Choroid plexus epithelial cell (primary cell): ENCODE measurements around the gene ZSCAN5C.
A peak's percentile ranks its signal among the peaks of the same experiment; 100 is the strongest.

Source experiments
- DNase-seq: peaks from one replicate; pipeline ENCODE4 v3.0.0-alpha.2; 2010; ENCODE audit warnings: low read depth
- H3K4me3 ChIP-seq: 2 replicates; pipeline ENCODE4 v1.5.1; 2011; ENCODE audit warnings: low read depth, mild to moderate bottlenecking, control low read depth, low read length, moderate library complexity
- TF ChIP-seq, protein P1 (sequence below): conservative IDR thresholded peaks from 2 replicates; pipeline ENCODE4 v1.5.1; 2011; ENCODE audit warnings: low read depth, mild to moderate bottlenecking, control low read depth, inconsistent platforms, low read length, moderate library complexity

The ZSCAN5C gene

DNA sequence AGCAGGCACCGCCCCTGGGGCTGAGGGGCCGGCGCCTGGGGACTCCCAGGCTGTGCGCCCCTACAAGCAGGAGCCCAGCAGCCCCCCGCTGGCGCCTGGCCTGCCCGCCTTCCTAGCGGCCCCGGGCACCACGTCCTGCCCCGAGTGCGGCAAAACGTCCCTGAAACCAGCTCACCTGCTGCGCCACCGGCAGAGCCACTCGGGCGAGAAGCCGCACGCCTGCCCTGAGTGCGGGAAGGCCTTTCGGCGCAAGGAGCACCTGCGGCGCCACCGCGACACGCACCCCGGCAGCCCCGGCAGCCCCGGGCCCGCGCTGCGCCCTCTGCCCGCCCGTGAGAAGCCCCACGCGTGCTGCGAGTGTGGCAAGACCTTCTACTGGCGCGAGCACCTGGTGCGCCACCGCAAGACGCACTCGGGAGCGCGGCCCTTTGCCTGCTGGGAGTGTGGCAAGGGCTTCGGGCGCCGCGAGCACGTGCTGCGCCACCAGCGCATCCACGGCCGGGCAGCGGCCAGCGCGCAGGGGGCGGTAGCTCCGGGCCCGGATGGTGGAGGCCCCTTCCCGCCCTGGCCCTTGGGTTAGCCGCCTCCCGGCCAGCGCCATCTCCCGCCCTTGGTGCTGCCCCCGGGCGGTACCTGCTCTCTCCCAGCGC is 42.3 kb upstream of the ZSCAN5C start:
- DNase-seq = no peak
- TF ChIP-seq, protein P1, sequence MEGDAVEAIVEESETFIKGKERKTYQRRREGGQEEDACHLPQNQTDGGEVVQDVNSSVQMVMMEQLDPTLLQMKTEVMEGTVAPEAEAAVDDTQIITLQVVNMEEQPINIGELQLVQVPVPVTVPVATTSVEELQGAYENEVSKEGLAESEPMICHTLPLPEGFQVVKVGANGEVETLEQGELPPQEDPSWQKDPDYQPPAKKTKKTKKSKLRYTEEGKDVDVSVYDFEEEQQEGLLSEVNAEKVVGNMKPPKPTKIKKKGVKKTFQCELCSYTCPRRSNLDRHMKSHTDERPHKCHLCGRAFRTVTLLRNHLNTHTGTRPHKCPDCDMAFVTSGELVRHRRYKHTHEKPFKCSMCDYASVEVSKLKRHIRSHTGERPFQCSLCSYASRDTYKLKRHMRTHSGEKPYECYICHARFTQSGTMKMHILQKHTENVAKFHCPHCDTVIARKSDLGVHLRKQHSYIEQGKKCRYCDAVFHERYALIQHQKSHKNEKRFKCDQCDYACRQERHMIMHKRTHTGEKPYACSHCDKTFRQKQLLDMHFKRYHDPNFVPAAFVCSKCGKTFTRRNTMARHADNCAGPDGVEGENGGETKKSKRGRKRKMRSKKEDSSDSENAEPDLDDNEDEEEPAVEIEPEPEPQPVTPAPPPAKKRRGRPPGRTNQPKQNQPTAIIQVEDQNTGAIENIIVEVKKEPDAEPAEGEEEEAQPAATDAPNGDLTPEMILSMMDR = no peak

DNA sequence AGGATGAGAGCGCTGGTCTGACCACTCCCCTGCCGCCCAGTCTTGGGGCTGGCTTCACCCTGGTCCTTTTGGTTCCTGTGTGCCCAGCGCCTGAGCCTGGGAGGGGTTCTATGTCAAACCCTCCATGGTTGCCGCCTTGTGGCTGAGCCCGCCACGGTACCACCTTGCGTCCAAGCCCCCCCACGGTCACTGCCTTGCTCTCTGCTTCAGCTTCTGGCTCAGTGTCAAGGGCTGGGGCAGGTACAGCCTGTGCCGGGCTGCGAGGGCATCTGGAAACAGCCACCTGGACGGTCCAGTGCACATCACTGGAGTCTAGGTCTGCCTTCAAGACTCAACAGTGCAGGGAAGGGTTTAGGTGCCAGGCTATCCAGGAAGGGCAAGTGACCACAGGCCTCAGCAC is 40.5 kb upstream of the ZSCAN5C start:
- TF ChIP-seq, protein P1 = no peak
- no peak for DNase-seq

More for the DNA sequence above, 42.3 kb upstream of the ZSCAN5C start:
- H3K4me3 ChIP-seq = no peak overlapping the region

GRCh38 chr19:56162258-56162657 is 39.8 kb upstream of the ZSCAN5C start:
- DNase-seq = peak; percentile 43
- no peak overlapping the region for H3K4me3 ChIP-seq

More for the DNA sequence above, 40.5 kb upstream of the ZSCAN5C start:
- no peak overlapping the region for H3K4me3 ChIP-seq

DNA sequence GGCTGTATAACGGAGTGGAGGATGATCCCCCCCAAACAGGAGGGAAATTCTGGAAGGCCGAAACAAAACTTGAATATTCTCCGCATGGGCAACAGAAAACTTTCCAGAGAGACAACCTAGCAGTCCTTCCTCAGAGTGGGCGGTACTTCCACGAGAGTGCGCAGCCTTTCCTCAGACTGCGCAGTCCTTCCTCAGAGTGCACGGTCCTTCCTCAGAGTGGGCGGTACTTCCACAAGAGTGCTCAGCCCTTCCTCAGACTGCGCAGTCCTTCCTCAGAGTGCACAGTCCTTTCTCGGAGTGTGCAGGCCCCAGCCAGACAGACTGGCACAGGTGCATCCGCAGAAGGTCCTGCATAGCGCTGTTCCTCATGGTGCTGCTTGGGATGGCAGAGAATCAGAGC is 39.0 kb upstream of the ZSCAN5C start:
- TF ChIP-seq, protein P1 = no peak
- no peak for DNase-seq
- no peak overlapping the region for H3K4me3 ChIP-seq

More at GRCh38 chr19:56162258-56162657, 39.8 kb upstream of the ZSCAN5C start:
- TF ChIP-seq, protein P1 = no peak

DNA sequence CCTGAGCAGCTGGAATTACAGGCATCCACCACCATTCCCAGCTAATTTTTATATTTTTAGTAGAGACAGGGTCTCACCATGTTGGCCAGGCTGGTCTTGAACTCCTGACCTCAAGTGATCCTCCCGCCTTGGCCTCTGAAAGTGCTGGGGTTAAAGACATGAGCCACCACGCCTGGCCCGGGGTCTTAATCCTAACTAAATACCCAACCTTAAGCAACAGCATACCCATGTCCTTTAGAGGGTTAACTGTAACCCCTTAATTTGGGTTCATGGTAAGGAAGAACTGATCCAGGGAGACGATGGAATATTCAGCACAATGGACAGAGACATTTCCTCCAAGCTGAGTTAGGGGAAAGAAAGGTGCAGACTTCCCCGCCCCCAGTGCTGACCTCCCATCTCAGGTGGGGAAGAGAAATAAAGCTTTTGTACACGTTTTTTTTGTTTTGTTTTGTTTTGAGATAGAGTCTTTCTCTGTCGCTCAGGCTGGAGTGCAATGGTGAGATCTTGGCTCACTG is 35.0 kb upstream of the ZSCAN5C start:
- peak; percentile 21 for DNase-seq

DNA sequence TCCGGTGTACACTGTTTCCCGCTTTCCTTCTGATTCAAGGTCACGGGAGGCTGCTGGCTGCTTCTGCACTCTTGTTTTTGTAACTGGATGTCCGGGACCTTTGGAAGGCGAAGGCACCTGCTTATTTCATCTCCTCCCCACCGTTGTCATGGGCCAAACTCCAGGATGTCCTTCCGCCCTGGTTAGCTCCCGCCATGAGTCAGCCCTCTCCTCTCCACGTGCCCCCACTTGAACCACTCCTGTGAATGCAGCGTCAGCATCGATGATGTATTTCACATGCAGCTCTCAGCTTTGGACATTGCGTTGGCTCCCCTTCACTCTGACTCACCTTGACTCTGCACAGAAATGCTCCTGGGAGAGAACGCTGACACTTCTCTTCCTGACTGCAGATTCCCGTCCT is 31.8 kb upstream of the ZSCAN5C start:
- DNase-seq = peak; percentile 25
- no peak overlapping the region for H3K4me3 ChIP-seq
- TF ChIP-seq, protein P1 = no peak

More for the DNA sequence above, 35.0 kb upstream of the ZSCAN5C start:
- TF ChIP-seq, protein P1 = no peak
- H3K4me3 ChIP-seq = no peak overlapping the region

DNA sequence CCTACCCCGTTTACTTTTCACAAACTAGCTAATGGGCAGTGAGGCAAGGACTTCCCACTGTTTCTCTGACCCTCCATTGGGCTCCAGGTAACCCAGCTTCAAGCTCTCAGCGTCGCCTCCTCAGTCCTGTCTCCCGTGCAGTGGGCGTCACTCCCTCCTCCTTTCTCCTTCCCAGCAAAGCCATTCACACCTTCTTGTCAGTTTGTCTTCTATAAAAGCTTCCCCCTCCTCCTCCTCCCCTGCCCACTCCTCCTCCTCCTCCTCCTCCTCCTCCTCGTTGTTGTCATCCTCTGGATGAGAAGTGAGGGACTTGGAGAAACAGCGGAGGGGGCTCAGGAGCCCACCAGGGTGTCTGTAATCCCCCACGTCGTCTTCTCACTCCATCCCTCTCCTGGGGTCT is 28.0 kb upstream of the ZSCAN5C start:
- TF ChIP-seq, protein P1 = no peak
- DNase-seq = no peak
- no peak overlapping the region for H3K4me3 ChIP-seq
